Heart left ventricle (tissue), 16 donors: ENCODE data around the gene LAD1. TPM values are rescaled to one million over a fixed set of nuclear protein-coding genes. Genes with fewer than 3 reads are reported as not detected.

Experiments
- ATAC-seq, 4 donors: fragments of 200-7000 bp; cut with Tn5 transposase; one replicate each; pipeline ENCODE4 v1.9.1; 2020 to 2022; ENCODE audit warnings: moderate library complexity in 4 of 4, mild to moderate bottlenecking in 3 of 4, moderate number of reproducible peaks in 1 of 4
- DNase-seq, 5 donors: peaks; one replicate each; pipeline ENCODE4 v3.0.0-alpha.2; 2020
- H3K27ac ChIP-seq, 12 donors: fragments of 200-600 bp; sonication (generic) in 4 of 12; one replicate each; pipeline versions ENCODE4 v1.5.0 to v1.8.0; 2016 to 2022; ENCODE audit warnings: mild to moderate bottlenecking in 2 of 12
- H3K27me3 ChIP-seq, 9 donors: fragments of 200-600 bp; sonication (generic) in 2 of 9; one replicate each; pipeline versions ENCODE4 v1.5.1 to v1.8.0; 2016 to 2022; ENCODE audit warnings: mild to moderate bottlenecking in 3 of 9
- H3K36me3 ChIP-seq, 9 donors: fragments of 200-600 bp; sonication (generic) in 2 of 9; one replicate each; pipeline versions ENCODE4 v1.5.0 to v1.8.0; 2018 to 2022; ENCODE audit warnings: mild to moderate bottlenecking in 2 of 9
- H3K4me1 ChIP-seq, 12 donors: fragments of 200-600 bp; sonication (generic) in 4 of 12; one replicate each; pipeline versions ENCODE4 v1.5.0 to v1.8.0; 2016 to 2022; ENCODE audit warnings: mild to moderate bottlenecking in 3 of 12
- H3K4me3 ChIP-seq, 12 donors: fragments of 200-600 bp; sonication (generic) in 4 of 12; one replicate each; pipeline versions ENCODE4 v1.5.0 to v1.8.0; 2017 to 2022; ENCODE audit warnings: mild to moderate bottlenecking in 9 of 12, moderate library complexity in 4 of 12
- H3K9me3 ChIP-seq, 12 donors: fragments of 200-600 bp; sonication (generic) in 4 of 12; one replicate each; pipeline versions ENCODE4 v1.5.0 to v1.8.0; 2016 to 2022; ENCODE audit warnings: mild to moderate bottlenecking in 1 of 12
- POLR2A ChIP-seq, 2 donors: fragments of 450-650 bp; IDR thresholded peaks; one replicate each; pipeline ENCODE4 v1.6.1; 2017; ENCODE audit warnings: antibody characterized with exemption in 2 of 2, mild to moderate bottlenecking in 2 of 2, moderate library complexity in 2 of 2
- WGBS, 4 donors: extraction: QIAGEN DNeasy Blood & Tissue Kit in 2 of 4; methylation state at CpG; one replicate each; pipeline versions ENCODE4 v1.1.5 to v1.1.7; 2013 to 2018; 5-methylcytosine and 5-hydroxymethylcytosine counted together
- intact Hi-C, 10 donors: fragments of 100-400 bp; cut with DNase I; formaldehyde crosslinking; loops; one replicate each; pipeline versions ENCODE4 v1.11.1 to v1.14.2; 2022
- polyA plus RNA-seq, 2 donors: library from polyadenylated mRNA; stranded (reverse); fragments of 200-250 nt; gene quantifications; one replicate each; pipeline ENCODE4 v1.2.3, GENCODE V29; 2013
- total RNA-seq, 9 donors: library from RNA; depleted of rRNA in 2 of 9; stranded (reverse); fragments of >200 nt in 2 of 9; fragmentation: NEBNext Ultra II Directional in 3 of 9; extraction: Animal tissue kit (Norgen Biotek cat#: 25700) in 3 of 9; gene quantifications; one replicate each; pipeline versions ENCODE4 v1.1.0 to v1.2.4, GENCODE V29; 2016 to 2023
- TF ChIP-seq, protein P1 (sequence below), 12 donors: fragments of 200-600 bp; sonication (generic) in 4 of 12; IDR thresholded peaks; one replicate each; pipeline versions ENCODE4 v1.5.0 to v1.8.0; 2018 to 2022; ENCODE audit warnings: antibody characterized with exemption in 12 of 12, mild to moderate bottlenecking in 5 of 12
- donor health status: ischemic (EF 13 %, LVEDD 7.1; RV severe dilation, severe dysfunction).
- donor health status: healthy with polysubstance abuse.
- donor health status: DM: no; HTN: yes; CAD: no.
- donor health status: DM: no; HTN: no; CAD: no.
- donor health status: ischemic (EF 25% LVEDD 6.9; RV normal size, moderate dysfunction).
- donor health status: ischemic (EF 25% LVEDD 5.7; RV mildly dilated, moderate dysfunction).
- donor health status: healthy.
- donor health status: DM: yes; HTN: yes; CAD: no.
- donor health status: ischemic (EF 35%, LVEDD 5.7; RV mildly dilated, moderate dysfunction).
- donor health status: nonischemic (EF 11% LVEDD 7.7; RV severe dilation, severe dysfunction).
- donor health status: DM: yes; HTN: yes; CAD: no.
- donor health status: PGD.
- donor health status: ischemic (EF 29% LVEDD 5.4; RV normal size, mild dysfunction).
- donor health status: nonischemic (EF 23%, LVEDD 6.1; RV moderate dilation, normal function).

The LAD1 gene
- total and polyA plus RNA-seq, 11 donors: 2.0 to 99.2 (median 6.9) TPM

DNA sequence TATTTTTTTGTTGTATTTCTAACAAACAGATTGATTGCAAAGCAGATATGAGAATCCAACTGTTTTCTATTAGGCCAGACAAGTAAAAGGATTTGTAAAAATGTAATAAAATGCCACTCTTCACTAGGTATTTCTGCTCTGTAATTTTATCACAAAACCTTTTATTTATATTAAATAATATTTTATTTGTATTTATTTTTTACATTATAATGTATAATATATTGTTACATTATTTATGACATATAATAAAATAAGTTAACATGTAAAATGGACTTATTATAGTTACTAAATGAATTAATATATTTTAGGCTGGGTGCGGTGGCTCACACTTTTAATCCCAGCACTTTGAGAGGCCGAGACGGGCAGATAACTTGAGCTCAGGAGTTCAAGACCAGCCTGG is 35.1 kb upstream of the LAD1 start:
- TF ChIP-seq, protein P1, sequence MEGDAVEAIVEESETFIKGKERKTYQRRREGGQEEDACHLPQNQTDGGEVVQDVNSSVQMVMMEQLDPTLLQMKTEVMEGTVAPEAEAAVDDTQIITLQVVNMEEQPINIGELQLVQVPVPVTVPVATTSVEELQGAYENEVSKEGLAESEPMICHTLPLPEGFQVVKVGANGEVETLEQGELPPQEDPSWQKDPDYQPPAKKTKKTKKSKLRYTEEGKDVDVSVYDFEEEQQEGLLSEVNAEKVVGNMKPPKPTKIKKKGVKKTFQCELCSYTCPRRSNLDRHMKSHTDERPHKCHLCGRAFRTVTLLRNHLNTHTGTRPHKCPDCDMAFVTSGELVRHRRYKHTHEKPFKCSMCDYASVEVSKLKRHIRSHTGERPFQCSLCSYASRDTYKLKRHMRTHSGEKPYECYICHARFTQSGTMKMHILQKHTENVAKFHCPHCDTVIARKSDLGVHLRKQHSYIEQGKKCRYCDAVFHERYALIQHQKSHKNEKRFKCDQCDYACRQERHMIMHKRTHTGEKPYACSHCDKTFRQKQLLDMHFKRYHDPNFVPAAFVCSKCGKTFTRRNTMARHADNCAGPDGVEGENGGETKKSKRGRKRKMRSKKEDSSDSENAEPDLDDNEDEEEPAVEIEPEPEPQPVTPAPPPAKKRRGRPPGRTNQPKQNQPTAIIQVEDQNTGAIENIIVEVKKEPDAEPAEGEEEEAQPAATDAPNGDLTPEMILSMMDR (IDR thresholded peaks at IDR 0.05): no peak
- TF ChIP-seq POLR2A (IDR thresholded peaks at IDR 0.05): no peak
- H3K4me3 ChIP-seq: no peak overlapping the region
- H3K27ac ChIP-seq: no peak overlapping the region
- no peaks in the 10 kb centered on the region for H3K36me3 ChIP-seq
- ATAC-seq: no peak
- H3K9me3 ChIP-seq: no peaks in the 10 kb centered on the region
- intact Hi-C loops: loop anchor here in 1 of 10 donors (2.0 kb wide), 1 partner anchor 47 kb away; no protein-coding TSS in a partner anchor
- no peak for DNase-seq
- peaks cover 0 to 13% (median 5%) of the 10 kb centered on the region in 12 donors for H3K4me1 ChIP-seq
- H3K27me3 ChIP-seq: no peaks in the 10 kb centered on the region
- WGBS, 4 donors: 85 to 96% (median 93%) methylated on average over 3 of the region's 3 CpGs

DNA sequence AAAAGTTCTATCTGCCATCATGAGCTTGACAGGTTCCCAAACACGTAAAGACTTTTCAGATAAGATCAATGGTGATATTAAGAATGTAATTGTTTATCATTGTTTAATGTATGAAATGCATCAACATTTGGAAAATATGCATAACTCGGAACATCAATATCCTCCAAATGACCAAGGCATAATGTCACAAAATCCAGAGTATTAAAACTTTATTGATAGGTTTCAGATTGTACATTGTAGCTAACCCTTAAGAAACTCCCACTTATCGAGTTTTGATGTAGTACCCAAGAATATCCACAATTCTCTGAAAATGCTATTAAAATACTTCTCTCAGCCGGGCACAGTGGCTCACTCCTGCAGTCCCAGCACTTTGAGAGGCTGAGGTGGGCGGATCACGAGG is 34.5 kb upstream of the LAD1 start:
- 88 to 91% (median 89%) methylated on average over 6 of the region's 6 CpGs for WGBS, 4 donors
- intact Hi-C loops: loop anchor here in 1 of 10 donors (2.0 kb wide), 1 partner anchor 47 kb away; no protein-coding TSS in a partner anchor

DNA sequence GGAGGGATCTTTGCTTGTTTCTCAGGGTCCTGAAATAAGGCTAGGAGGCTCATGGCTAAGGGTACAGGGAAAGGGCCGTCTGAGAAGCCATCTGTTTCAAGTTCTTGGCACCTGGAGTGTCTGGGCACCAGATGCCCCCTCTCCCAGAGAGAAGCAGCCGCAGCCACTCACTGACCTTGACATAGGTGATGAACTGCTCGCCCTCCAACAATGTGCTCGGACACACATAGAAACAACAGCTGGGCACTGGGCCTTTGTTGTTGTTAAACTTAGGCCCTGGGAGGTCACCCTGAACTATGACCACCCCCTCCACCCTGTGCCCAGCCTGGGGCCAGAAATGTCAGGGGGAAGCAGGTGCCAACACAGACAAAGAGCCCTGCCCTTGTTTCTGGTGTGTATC is 31.7 kb upstream of the LAD1 start:
- DNase-seq: peak in 1 of 5 donors; percentile 39
- TF ChIP-seq, protein P1 (IDR thresholded peaks at IDR 0.05): no peak
- Histone ChIP-seq H3K36me3 (no peaks in the 10 kb centered on the region), H3K4me3 (no peak overlapping the region), H3K9me3 (no peaks in the 10 kb centered on the region), H3K27ac (peak overlapping the region in 2 of 12 donors; percentile 17 to 42), H3K27me3 (no peaks in the 10 kb centered on the region), H3K4me1 (peaks cover 0 to 11% (median 4%) of the 10 kb centered on the region in 12 donors)
- peak; percentile 10 to 54 (median 16) for ATAC-seq
- intact Hi-C loops: no loop called here
- WGBS, 4 donors: 55 to 67% (median 59%) methylated on average over 4 of the region's 4 CpGs

More for the DNA sequence above, 34.5 kb upstream of the LAD1 start:
- H3K27ac ChIP-seq: no peak overlapping the region
- ATAC-seq (no peak), DNase-seq (no peak)
- H3K27me3 ChIP-seq: no peaks in the 10 kb centered on the region
- no peaks in the 10 kb centered on the region for H3K9me3 ChIP-seq
- no peak overlapping the region for H3K4me3 ChIP-seq
- H3K4me1 ChIP-seq: peaks cover 0 to 13% (median 5%) of the 10 kb centered on the region in 12 donors
- no peak for TF ChIP-seq POLR2A (IDR thresholded peaks at IDR 0.05)
- no peaks in the 10 kb centered on the region for H3K36me3 ChIP-seq

DNA sequence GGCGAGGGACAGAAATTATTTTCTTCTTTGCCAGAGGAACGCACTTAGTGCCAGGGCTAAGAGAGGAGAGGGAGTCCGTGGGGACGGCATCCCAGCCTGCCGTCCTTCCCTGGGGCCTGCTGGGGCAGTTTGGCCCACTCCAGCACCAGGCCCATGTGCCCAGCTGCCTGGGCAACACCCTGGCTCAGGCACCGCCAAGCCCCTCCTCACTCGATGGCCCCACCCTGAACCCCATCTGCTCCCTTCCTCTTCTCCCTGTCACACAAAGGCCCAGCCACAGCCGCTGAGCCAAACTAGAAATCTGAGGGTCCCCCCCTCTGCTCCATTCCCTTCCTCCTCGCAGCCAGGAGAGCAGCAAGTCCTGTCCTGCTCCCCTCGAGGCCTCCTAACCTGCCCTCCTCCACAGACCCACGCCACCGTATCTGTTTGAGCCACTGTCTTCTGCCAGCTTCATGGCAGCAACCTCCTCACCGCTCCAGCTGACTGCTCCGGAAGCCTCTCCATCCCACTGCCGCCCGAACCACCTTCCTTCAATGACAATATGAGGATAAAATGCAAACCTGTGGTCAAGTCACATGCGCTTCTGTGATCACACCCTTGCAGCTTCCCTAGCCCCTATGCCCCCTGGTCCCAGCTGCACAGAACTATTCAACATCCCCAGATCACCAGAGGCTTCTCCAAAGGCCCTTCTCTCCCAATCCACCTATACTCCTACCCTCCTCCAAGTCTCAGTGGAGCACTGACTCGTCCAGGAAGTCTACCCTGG is 30.8 kb upstream of the LAD1 start:
- Histone ChIP-seq H3K36me3 (no peaks in the 10 kb centered on the region), H3K4me3 (no peak overlapping the region), H3K9me3 (no peaks in the 10 kb centered on the region), H3K27ac (no peak overlapping the region), H3K4me1 (peaks cover 0 to 7% (median 0%) of the 10 kb centered on the region in 12 donors), H3K27me3 (no peaks in the 10 kb centered on the region)
- DNase-seq: no peak
- TF ChIP-seq, protein P1 (IDR thresholded peaks at IDR 0.05): no peak
- no peak for TF ChIP-seq POLR2A (IDR thresholded peaks at IDR 0.05)
- intact Hi-C loops: no loop called here
- no peak for ATAC-seq
- 91 to 92% (median 92%) methylated on average over 18 of the region's 18 CpGs for WGBS, 4 donors
